ENCODE measurements around the gene ZDHHC22.

GRCh38 chr14:77190977-77191376 lies 49.4 kb upstream of the ZDHHC22 start:
- TF ChIP-seq YY1 (IDR thresholded peaks at IDR 0.05; ENCODE audit: low read depth) (no peak), CEBPB (IDR thresholded peaks at IDR 0.05) (no peak), EP300 (IDR thresholded peaks at IDR 0.05; ENCODE audit: borderline replicate concordance) (no peak), FOXM1 (IDR thresholded peaks at IDR 0.05; ENCODE audit: borderline replicate concordance, low read depth) (no peak), REST (IDR thresholded peaks at IDR 0.05; ENCODE audit: low read depth) (no peak), CREB1 (IDR thresholded peaks at IDR 0.05; ENCODE audit: low read depth) (no peak), MAX (IDR thresholded peaks at IDR 0.05) (no peak), ZBTB7A (IDR thresholded peaks at IDR 0.05; ENCODE audit: low read depth) (no peak)
